Islet precursor cell (in vitro differentiated cells): Measurements from ENCODE around the gene RBBP8NL.

Experiments used
- DNase-seq: peaks from one replicate; pipeline ENCODE4 v3.0.0-alpha.2; 2018

The RBBP8NL gene

GRCh38 chr20:62371588-62372041, 55.7 kb downstream of the RBBP8NL start:
- DNase-seq, result no peak

GRCh38 chr20:62370807-62371587, 56.3 kb downstream of the RBBP8NL start:
- no peak for DNase-seq

GRCh38 chr20:62370115-62370806, 57.1 kb downstream of the RBBP8NL start:
- DNase-seq, result no peak

DNA sequence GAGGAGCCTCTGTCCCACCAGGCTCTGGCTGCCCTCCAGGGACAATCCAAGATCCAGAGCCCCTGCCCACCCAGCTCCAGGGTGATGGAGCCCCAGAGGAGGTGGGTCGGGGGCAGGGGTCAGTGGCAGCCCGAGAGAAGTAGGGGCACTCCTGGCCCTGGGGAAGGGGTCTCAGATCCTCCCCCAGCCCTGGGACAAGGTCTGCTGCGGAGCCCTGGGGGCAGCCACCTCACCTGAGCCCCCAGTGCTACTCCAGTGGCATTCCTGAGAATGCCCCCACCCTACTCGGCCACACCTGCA, 57.6 kb downstream of the RBBP8NL start:
- no peak for DNase-seq

- peak; percentile 89 for DNase-seq
Observed at GRCh38 chr20:62368976-62369814, 58.1 kb downstream of the RBBP8NL start.

GRCh38 chr20:62368392-62368975, 58.9 kb downstream of the RBBP8NL start:
- peak; percentile 92 for DNase-seq

GRCh38 chr20:62367633-62368391, 59.5 kb downstream of the RBBP8NL start:
- DNase-seq, result peak; percentile 82

DNA sequence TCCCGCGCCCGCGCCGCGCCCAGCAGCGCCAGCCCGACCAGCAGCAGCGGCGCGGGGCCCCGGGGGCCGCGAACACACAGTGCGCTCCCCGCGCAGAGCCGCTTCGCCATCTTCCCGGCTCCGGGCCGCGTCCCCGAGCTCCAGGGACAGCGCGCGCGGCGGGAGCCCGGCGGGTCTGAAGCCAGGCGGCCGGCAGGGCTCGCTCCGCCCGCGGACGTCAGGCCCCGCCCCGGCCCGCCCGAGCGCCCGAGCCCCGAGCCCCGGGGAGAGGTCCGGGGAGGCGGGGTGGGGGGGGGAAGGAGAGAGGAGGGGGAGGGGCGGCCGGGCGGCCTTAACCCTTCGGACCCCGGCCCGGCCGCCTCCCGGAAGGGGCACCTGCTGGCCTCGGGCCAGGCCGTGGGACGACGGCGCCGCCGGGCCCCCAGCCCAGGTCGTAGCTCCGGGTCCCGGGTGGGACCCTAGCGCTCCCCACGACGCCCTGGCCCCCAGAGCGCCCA, 60.2 kb downstream of the RBBP8NL start, which contains the start of gene LAMA5:
TSS of gene LAMA5 (minus strand) at position 177 of the 497 bp plus-strand sequence. CDS start at position 110, 67 bp downstream.
- peak; percentile 78 for DNase-seq

GRCh38 chr20:62366370-62367135, 60.8 kb downstream of the RBBP8NL start:
- DNase-seq, result peak; percentile 88

DNA sequence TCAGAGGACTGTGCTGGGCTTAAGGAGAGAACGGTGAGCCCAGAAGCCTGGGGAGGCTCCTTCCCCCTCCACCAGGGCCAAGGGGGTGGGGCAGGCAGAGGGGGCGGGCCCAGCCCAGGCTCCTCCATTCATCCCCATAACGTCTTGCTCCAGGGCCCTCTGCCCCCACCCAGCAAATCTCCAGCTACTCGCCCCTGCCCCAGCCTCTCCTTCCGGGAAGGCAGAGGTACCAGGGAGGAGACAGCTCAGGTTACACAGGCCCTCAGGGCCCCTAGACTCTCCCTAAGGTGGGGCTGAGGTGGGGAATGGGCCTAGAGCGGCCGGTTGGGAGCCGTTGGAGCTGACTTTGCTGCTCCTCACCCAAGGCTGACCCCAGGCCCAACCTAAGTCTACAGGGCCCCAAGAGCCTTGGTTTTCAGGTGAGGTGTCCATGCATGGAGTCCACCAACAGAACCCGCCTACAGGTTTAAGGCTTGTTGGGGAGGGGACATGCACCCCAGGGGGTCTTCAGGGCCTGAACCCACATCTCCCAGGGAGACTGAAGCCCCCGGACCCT, 61.4 kb downstream of the RBBP8NL start:
- DNase-seq, result peak; percentile 90

DNA sequence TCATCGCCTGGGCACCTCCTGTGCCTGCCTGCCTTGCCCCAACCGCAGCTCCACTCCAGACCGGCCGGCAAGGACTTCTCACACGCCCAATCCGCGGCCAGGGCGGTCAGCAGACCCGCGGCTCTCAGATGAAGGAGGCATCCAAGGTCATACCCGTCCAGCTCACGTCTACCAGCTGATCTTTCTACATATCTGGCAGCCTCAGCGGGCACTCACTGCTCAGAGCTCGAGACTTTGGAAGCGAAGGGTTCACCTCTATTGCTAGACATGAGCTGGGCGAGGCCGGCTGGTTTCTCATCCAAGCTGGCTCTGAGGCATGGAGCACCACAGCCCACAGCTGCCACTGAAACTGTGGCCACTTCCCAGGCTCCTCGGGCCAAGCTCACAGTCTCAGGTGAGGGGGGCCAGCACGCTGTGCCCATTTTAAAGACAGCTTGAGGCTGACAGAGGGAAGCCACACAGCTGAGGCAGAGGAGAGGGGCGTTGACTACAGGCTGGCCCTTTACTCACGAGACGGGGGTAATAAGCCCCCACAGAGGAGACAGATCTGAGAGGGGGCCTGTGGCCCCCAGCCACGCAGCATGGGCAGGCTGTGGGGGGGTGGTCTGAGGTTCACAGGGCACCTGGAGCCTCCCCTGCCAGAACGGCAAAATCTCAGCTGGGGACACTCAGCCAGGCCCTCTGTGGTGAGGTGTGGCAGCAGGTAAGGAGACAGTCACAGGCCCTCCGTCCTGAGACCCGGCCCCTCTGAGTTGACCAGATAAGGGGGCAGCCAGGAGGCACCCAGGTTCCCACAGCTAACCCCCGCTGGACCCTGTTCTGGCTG, 62.2 kb downstream of the RBBP8NL start:
- DNase-seq, result peak; percentile 52

- DNase-seq, result peak; percentile 70
Observed at GRCh38 chr20:62363920-62364851, 63.2 kb downstream of the RBBP8NL start.

GRCh38 chr20:62362991-62363919, 64.1 kb downstream of the RBBP8NL start:
- DNase-seq, result peak; percentile 75

DNA sequence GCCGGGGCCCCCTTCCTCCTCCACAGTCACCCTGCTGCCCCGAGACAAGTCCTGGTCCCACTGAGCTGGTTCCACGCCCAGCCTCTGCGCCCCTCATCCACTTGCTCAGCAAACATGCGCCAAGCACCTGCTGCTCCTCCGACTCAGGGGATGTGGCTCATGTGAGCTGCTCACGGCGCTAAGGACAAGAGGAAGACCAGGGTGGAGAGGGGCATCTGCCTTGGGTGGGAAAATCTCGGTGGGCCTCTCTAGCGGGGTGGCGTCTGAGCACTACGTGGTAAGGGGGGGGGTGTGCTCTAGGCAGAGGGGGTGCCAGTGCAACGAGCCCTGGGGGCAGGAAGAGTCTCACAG, 64.8 kb downstream of the RBBP8NL start:
- peak; percentile 51 for DNase-seq

DNA sequence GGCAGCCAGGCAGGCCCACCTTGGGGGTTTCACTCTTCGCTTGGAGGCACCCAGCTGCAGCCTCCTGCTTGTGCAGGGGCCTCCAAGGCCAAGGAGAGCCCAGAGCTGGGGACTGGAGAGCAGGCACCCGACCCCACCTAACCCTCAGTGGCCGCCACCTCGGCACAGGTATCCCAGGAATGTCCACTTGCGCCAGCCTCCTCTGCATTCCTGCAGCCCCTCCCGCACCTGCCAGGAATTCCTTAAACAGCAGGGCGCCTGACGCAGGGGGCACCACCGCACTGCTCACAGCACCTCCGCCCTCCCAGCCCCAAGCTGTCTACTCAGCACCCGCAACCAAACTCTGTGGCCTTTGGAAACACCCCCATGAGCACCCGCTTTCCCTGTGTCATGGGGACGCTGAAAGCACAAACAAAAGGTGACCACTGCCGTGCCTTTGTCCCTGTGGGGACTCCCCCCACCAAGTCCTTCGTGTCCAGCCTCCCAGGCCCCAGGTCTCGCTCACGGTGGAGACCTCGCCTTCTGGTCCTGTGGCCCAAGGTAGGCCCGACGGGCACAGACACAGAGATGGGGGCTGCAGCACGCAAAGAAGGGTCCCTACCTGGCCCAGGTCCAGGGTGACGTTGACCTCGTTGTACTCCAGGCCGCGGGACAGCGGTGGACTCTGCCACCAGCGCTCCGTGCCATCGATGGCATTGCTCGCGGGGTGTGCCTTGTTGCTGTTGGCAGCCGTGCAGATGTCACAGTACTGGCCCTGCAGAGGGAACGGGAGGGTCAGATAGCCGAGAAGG, 65.3 kb downstream of the RBBP8NL start:
- DNase-seq, result peak; percentile 94

DNA sequence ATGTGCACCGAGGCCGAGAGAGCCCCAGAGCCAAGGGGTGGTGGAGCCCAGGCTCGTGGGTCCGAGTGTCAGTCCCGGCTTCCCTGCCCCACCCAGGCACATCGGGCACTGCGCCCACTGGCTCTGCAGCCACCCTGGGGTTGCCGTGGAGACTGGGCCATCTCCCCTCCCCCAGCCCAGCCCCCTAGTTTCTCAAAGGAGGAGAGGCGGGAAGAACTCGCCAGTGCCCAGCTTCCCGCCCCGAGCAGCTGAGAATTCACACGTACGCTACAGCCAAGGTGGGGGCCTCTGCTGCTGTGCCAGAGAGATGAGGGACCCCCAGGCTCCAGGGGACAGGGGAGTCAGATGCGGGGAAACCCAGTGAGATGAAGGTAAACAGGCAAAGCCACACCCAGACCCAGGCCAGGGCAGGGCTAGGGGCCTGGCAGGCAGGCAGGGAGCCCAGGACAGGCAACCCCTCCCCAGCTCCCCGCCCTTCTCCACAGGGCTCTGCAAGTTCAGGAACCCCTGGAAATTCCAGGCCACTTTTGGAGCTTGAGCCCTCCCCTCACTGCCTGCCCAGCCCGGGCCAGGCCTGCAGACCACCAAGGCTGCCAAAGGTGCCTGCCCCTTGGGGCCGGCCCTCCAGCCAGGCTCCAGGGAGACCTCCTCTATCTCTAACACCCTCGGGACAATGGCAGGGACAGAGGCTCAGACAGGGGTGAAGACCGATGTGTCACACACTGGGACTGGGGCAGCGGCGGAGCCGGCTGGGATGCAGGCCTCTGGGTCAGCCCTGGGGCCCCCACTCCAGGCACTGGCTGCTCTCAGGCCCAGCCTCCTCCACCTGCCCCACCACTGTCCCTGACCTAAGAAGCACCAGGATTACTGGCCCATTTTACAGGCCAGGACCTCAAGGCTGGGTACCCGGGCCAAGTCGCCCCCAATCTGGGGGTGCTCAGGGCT, 66.2 kb downstream of the RBBP8NL start:
- peak; percentile 69 for DNase-seq
